NCI-H146 (cell line): ENCODE results near the gene STK10.

Experiments
- DNase-seq: peaks from one replicate; lab custom pipeline; 2025; lab: John Stamatoyannopoulos, UW

STK10 gene

DNA sequence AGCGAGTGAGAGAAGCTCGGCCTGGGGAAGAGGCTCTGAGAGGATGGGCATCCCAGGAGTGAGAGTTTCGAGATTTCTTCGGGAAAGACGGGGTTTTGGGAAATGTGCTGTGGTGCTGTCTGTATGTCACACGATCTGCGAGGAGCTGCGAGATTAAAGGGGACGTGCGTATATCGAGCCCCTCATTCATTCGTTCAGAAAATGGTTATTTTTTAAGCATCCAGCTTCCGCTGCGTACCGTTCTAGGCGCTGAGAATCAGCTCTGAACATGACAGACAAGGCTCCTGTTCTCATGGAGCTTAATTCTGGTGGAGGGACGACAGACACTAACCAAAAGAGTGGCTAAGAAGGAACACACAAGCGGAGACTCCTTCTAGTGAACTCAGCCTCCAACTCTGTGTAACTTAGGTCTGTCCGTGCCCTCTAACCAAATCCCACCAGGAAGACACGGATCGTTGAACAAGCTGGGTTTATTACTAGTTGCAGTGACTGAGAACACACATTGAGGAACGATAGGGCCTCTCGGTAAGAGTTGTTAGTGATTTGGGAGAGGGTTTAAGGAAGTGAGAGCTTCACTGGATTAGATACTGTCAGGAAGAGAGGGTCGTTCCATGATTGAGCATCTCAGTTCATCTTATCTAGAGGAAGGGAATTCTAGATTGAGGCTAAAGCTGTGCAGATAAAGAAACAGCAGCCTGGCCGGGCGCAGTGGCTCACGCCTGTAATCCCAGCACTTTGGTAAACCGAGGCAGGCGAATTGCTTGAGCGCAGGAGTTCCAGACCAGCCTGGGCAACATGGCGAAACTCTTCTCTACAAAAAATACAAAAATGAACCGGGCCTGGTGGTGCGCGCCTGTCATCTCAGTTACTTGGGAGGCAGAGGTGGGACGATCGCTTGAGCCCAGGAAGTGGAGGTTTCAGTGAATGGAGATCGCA, 180.6 kb downstream of the STK10 start:
- no peak for DNase-seq

DNA sequence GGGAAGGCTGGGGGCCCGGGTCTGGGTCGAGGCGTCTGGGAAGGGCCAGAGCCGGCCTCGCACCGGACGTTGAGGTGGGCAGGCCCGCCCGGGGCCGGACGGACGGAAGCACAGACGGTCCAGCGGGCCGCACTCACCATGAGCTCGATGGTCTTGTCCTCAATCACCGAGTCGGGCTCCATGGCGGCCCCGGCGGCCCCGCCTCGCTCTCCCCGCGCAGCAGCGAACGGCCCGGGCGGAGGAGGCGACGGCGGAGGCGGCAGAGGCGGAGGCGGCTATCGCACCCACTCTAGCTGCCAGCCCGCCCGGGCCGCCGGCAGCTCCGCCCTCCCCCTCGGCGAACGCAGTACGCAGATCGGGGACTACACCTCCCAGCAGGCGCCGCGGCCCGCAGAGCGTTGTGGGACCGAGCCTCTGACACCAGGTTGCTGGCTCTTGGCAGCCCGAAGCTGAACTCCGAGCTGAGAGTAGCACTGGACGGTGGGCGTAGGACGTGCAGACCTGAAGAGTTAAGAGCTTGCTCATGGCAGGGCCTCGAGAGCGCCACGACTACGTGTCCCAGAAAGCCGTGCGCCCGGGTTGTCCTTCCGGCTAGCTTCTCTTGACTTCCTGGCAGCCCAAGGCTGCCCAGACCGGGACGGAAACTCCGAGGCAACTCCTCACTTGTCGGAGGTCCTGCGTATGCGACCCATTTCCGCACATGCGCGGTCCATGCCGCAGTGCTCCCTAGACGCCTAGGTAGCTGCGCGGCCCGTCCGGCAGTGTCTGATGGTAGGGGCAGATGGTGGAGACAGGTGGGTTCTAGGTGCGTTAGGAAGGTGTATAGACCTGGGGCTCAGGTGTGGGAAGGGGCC, 181.5 kb downstream of the STK10 start, which contains the start of gene FBXW11:
Gene FBXW11 (minus strand): TSS at position 318 of the 854 bp plus-strand sequence. CDS start 136 bp downstream, at position 182.
- peak; percentile 92 for DNase-seq

DNA sequence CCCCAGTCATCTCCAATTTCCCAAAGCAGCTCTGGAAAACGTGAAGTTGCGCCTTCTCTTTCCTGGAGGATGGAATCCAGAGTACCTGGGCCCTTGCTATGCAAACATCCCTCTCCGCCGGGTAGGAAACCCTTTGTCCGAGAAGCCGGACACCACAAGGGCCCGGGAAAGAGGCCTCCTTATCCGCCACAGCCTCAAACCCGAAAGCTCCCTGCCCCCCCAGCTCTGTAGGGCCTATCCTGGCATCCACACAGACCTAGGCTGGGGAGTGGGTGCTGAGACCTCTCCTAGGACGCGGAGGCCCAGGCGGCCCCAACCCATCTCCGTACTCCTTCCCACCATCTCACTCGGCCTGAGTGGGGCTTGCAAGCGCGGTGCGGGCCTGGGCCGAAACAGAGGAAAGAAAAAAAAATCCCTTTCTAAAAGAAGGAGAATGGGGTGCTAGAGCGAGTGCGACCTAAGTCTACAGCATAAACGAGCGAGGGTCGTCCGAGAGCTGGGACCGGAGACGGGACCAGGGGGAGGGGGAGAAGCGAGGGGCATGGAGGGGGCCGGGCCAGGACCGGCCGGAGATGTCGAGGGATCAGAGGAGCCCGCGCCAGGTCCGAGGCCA, 182.2 kb downstream of the STK10 start:
- peak; percentile 34 for DNase-seq

GRCh38 chr5:172004824-172005237, 183.2 kb downstream of the STK10 start:
- DNase-seq, result no peak

GRCh38 chr5:172003746-172004145, 184.3 kb downstream of the STK10 start:
- DNase-seq, result no peak

DNA sequence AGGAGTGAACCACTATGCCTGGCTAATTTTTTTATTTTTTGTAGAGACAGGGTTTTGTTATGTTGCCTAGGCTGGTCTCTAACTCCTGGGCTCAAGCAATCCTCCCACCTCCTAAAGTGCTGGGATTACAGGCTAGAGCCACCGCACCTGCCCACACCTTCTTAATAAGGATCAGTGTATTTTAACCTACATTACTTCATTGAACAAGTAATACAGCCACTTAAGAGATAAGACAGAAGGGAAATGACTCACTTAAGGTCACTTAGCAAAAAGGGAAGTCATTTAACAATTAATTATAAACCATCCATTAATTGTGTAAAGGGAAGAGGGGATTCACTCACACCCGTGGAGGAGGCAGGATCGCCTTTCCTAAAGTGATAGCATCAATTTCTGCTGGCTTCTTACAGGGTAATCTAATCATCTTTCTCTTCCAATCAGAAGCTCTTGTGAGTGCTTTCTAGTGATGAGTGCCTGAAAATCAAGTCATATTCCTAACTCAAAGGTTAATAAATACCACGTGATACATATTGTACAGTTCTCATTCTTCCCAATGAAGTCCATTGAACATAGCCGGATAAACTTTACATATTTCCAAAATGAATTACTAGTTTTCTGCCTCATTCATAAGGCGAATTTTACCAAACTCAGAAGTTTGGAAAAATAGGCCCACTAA, 185.0 kb downstream of the STK10 start:
- DNase-seq, result no peak

DNA sequence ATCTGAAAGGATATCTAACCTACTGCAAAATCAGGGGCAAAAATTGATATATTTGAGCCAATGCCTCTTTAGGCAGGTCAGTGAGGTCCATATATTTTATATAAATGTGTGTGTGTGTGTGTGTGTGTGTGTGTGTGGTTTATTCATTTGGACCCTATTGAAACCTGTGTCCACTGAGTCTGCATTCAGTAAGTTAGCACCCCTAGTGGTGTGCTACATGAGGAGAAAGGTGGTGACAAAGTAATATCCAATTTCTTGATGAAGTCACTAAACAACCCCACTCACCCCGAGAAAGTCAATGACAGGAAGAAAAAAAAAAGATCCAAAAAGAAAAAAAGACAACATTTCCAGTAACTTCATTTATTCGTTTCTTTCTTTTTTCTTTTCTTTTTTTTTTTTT, 185.7 kb downstream of the STK10 start:
- DNase-seq, result peak; percentile 2

GRCh38 chr5:171999877-172000276, 188.1 kb downstream of the STK10 start:
- DNase-seq, result no peak

DNA sequence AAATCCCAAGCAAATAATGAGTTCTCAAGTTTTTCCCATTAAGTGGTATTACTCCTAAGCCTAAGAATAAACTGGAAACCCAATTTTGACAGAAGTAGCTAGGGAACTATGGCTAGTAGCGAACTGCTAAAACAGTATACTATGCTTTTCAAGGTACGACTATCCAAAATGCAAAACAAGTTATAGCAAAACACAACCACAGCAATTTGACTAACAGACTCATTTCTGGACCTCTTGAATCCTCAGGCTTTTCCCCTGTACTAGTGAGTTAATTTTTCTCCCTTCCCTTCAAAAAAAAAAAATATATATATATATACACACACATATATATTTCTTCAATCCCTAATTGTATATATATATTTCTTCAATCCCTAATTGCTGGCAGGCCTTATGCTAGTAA, 188.9 kb downstream of the STK10 start:
- no peak for DNase-seq

DNA sequence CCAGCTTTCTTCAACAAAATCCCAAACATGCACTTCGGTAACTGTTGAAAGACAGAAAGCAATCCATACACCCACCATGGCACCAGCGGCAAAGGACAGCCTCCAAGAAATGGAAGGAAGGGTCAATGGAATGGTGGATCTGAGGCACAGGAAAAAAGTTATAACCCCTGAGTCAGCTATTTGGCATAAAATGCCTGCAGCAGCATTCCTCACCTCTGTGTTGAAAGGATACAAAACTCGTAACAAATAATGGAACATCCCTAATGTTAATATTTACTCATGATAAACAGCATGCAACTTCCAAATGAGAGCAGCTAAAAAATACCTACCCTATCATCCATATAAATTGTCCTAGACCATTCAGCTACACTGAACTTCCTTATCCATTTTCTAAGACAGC, 191.0 kb downstream of the STK10 start:
- no peak for DNase-seq

GRCh38 chr5:171992813-171993212, 195.2 kb downstream of the STK10 start:
- no peak for DNase-seq

DNA sequence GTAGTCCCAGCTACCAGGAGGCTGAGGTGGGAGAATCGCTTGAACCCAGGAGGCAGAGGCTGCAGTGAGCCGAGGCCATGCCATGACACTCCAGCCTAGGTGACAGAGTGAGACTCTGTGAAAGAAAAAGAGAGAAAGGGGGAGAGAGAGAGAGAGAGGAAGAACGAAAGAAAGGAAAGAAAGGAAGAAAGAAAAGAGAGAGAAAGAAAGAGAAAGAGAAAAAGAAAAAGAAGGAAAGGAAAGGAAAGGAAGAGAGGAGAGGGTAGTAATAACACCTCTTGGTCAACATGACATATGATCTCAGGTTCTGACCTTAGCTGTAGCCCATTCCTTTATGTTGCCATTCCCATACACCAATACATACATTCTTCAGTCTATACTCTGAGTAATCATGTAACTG, 195.7 kb downstream of the STK10 start:
- no peak for DNase-seq
